IMR-90 (cell line): ENCODE measurements around the gene CDK5. TPM values are rescaled to one million over a fixed set of nuclear protein-coding genes. Genes with fewer than 3 reads are reported as not detected.
A peak's percentile ranks its signal among the peaks of the same experiment; 100 is the strongest.

Experiments
- ATAC-seq: fragments of 200-7000 bp; cut with Tn5 transposase; 2 replicates; pipeline ENCODE4 v1.9.1; 2020; ENCODE audit warnings: low read depth, mild to moderate bottlenecking, moderate library complexity
- BruUV-seq: library from RNA; stranded (reverse); fragments of 400-500 nt; replicated peaks from 2 replicates; lab custom pipeline; 2021; lab: Mats Ljungman, UMichigan
- CTCF ChIA-PET: fragments of 300-600 bp; formaldehyde crosslinking; extraction: SDS; loops from one replicate; lab custom pipeline; 2021; ENCODE audit warnings: antibody characterized with exemption; lab: Yijun Ruan, JAX
- POLR2A ChIA-PET: fragments of 300-600 bp; sonication (Branson Sonifier 250); formaldehyde crosslinking; loops from one replicate; lab custom pipeline; 2022; ENCODE audit warnings: antibody characterized with exemption; ENCODE audit not compliant: unreplicated experiment; lab: Charles Lee
- DNase-seq: peaks from one replicate; pipeline ENCODE4 v3.0.0; 2013
- H2AFZ ChIP-seq: replicated peaks from 2 replicates; pipeline ENCODE3; 2013; ENCODE audit warnings: low read length, mild to moderate bottlenecking; ENCODE audit not compliant: poor library complexity
- H2AK5ac ChIP-seq: 2 replicates; pipeline ENCODE4 v1.6.1; 2013; ENCODE audit warnings: low read depth, low read length, inconsistent platforms
- H2AK9ac ChIP-seq: replicated peaks from 2 replicates; pipeline ENCODE3; 2013; ENCODE audit warnings: mild to moderate bottlenecking, low read depth, low read length, moderate library complexity; ENCODE audit not compliant: poor library complexity
- H2BK120ac ChIP-seq: 2 replicates; pipeline ENCODE4 v1.6.1; 2013; ENCODE audit warnings: low read depth, low read length, inconsistent platforms
- H2BK15ac ChIP-seq: 3 replicates; pipeline ENCODE4 v1.6.1; 2013; ENCODE audit warnings: low read depth, low read length, inconsistent platforms
- H2BK20ac ChIP-seq: 2 replicates; pipeline ENCODE4 v1.6.1; 2013; ENCODE audit warnings: low read depth, mild to moderate bottlenecking, inconsistent platforms, low read length, moderate library complexity
- H2BK5ac ChIP-seq: 2 replicates; pipeline ENCODE4 v1.6.1; 2013; ENCODE audit warnings: mild to moderate bottlenecking, low read depth, low read length, inconsistent platforms; ENCODE audit not compliant: poor library complexity, severe bottlenecking
- H3K14ac ChIP-seq: replicated peaks from 2 replicates; pipeline ENCODE4 v1.6.1; 2013; ENCODE audit warnings: low read depth, low read length, inconsistent platforms
- H3K18ac ChIP-seq: 2 replicates; pipeline ENCODE4 v1.6.1; 2013; ENCODE audit warnings: low read depth, low read length, control low read depth
- H3K23ac ChIP-seq: 2 replicates; pipeline ENCODE4 v1.6.1; 2013; ENCODE audit warnings: low read depth, low read length, inconsistent platforms
- H3K27ac ChIP-seq: 2 replicates; pipeline ENCODE4 v1.5.1; 2013; ENCODE audit warnings: mild to moderate bottlenecking, control low read depth, low read length; ENCODE audit not compliant: insufficient read depth
- H3K27me3 ChIP-seq: 2 replicates; pipeline ENCODE4 v1.6.1; 2013; ENCODE audit warnings: low read length; ENCODE audit not compliant: control insufficient read depth, insufficient read depth
- H3K36me3 ChIP-seq: 2 replicates; pipeline ENCODE4 v1.6.1; 2013; ENCODE audit warnings: low read length, mixed read lengths; ENCODE audit not compliant: control insufficient read depth, insufficient read depth
- H3K4ac ChIP-seq: 2 replicates; pipeline ENCODE4 v1.6.1; 2013; ENCODE audit warnings: low read depth, low read length, inconsistent platforms
- H3K4me1 ChIP-seq: 2 replicates; pipeline ENCODE4 v1.6.1; 2013; ENCODE audit warnings: low read length, mixed read lengths; ENCODE audit not compliant: control insufficient read depth, insufficient read depth
- H3K4me2 ChIP-seq: 2 replicates; pipeline ENCODE4 v1.6.1; 2013; ENCODE audit warnings: low read depth, mild to moderate bottlenecking, control low read depth, low read length, moderate library complexity
- H3K4me3 ChIP-seq: 2 replicates; pipeline ENCODE4 v1.5.1; 2013; ENCODE audit warnings: low read depth, mild to moderate bottlenecking, control low read depth, low read length, moderate library complexity; ENCODE audit not compliant: insufficient read depth
- H3K56ac ChIP-seq: 2 replicates; pipeline ENCODE4 v1.6.1; 2013; ENCODE audit warnings: low read length, inconsistent platforms; ENCODE audit not compliant: insufficient read depth; ENCODE audit errors: extremely low read depth
- H3K79me1 ChIP-seq, 2 experiments: 2 replicates each; pipeline ENCODE4 v1.6.1; 2013; ENCODE audit warnings: low read length in 2 of 2, inconsistent platforms in 1 of 2, low read depth in 1 of 2
- H3K9ac ChIP-seq: 2 replicates; pipeline ENCODE4 v1.6.1; 2013; ENCODE audit warnings: low read depth, low read length, control low read depth
- H3K9me1 ChIP-seq: 2 replicates; pipeline ENCODE4 v1.6.1; 2013; ENCODE audit warnings: low read length, inconsistent platforms; ENCODE audit not compliant: insufficient read depth
- H3K9me3 ChIP-seq: 2 replicates; pipeline ENCODE4 v1.6.1; 2013; ENCODE audit warnings: low read length; ENCODE audit not compliant: control insufficient read depth, insufficient read depth
- H4K20me1 ChIP-seq: 2 replicates; pipeline ENCODE4 v1.6.1; 2013; ENCODE audit warnings: low read length, inconsistent platforms; ENCODE audit not compliant: insufficient read depth
- H4K5ac ChIP-seq: 2 replicates; pipeline ENCODE4 v1.6.1; 2013; ENCODE audit warnings: mild to moderate bottlenecking, low read depth, low read length, control low read depth
- H4K8ac ChIP-seq, 2 experiments: 2 replicates each; pipeline ENCODE4 v1.6.1; 2013; ENCODE audit warnings: low read depth in 2 of 2, low read length in 2 of 2, control low read depth in 1 of 2, inconsistent platforms in 1 of 2
- H4K91ac ChIP-seq: 2 replicates; pipeline ENCODE4 v1.6.1; 2013; ENCODE audit warnings: low read depth, low read length, inconsistent platforms; ENCODE audit not compliant: insufficient read depth
- BHLHE40 ChIP-seq: fragments of 150-350 bp; IDR thresholded peaks from 2 replicates; pipeline ENCODE4 v1.6.1; 2016; ENCODE audit warnings: mild to moderate bottlenecking, low read depth, low read length
- CHD1 ChIP-seq: IDR thresholded peaks from 2 replicates; pipeline ENCODE4 v1.6.1; 2012; ENCODE audit warnings: low read depth, low read length, improper control_type of control experiment
- FOS ChIP-seq: fragments of 150-350 bp; IDR thresholded peaks from 2 replicates; pipeline ENCODE4 v1.6.1; 2016; ENCODE audit warnings: low read depth, low read length
- MAZ ChIP-seq: IDR thresholded peaks from 2 replicates; pipeline ENCODE4 v1.6.1; 2012; ENCODE audit warnings: low read depth, mild to moderate bottlenecking, low read length, improper control_type of control experiment, moderate library complexity, borderline replicate concordance
- POLR2A ChIP-seq: IDR thresholded peaks from 2 replicates; pipeline ENCODE4 v1.6.1; 2012; ENCODE audit warnings: mild to moderate bottlenecking, low read depth, low read length
- RAD21 ChIP-seq: IDR thresholded peaks from 2 replicates; pipeline ENCODE4 v1.6.1; 2012; ENCODE audit warnings: low read length, improper control_type of control experiment
- RFX5 ChIP-seq: IDR thresholded peaks from 2 replicates; pipeline ENCODE4 v1.8.0; 2012; ENCODE audit warnings: low read depth, mild to moderate bottlenecking, low read length, moderate library complexity
- WGBS, 2 experiments: methylation state at CpG; one replicate each; pipeline versions ENCODE4 v1.1.5 to v1.1.7; 2013; ENCODE audit warnings: missing lambda C conversion rate in 2 of 2; ENCODE audit not compliant: insufficient read length in 1 of 2; ENCODE audit errors: extremely low coverage in 2 of 2; 5-methylcytosine and 5-hydroxymethylcytosine counted together
- dilution Hi-C: fragments of 300-500 bp; cut with HindIII; formaldehyde crosslinking; loops from one replicate; pipeline ENCODE4 v1.14.3; 2018; ENCODE audit warnings: low sequenced_read_pairs; ENCODE audit not compliant: unreplicated experiment
- in situ Hi-C: fragments of 300-500 bp; cut with MboI; formaldehyde crosslinking; loops from 3 replicates; pipeline ENCODE4 v1.14.3; 2019; ENCODE audit warnings: low sequenced_read_pairs, inconsistent platforms, mixed read lengths
- intact Hi-C: fragments of 100-400 bp; cut with micrococcal nuclease; formaldehyde crosslinking; loops from 2 replicates; pipeline ENCODE4 v1.10.0; 2022
- polyA plus RNA-seq, 3 experiments: library from polyadenylated mRNA; depleted of rRNA; stranded (reverse); fragments of >200 nt; gene quantifications; 2 replicates each; pipeline ENCODE4 v1.2.3, GENCODE V29; 2012; ENCODE audit warnings: low replicate concordance in 1 of 3
- total RNA-seq: library from RNA; depleted of rRNA; stranded (reverse); fragments of >200 nt; gene quantifications from 2 replicates; pipeline ENCODE4 v1.2.3, GENCODE V29; 2012

The CDK5 gene
- total and polyA plus RNA-seq, 2 of the 4 experiments (the other 2 are of a cell fraction): 22.4 to 34.8 TPM

GRCh38 chr7:151038951-151039849, 18.5 kb downstream of the CDK5 start:
- 0 out of 2 replicates have a peak overlapping the region, but pooled peaks have one; percentile 5 for H3K18ac ChIP-seq
- peaks cover 18% of the 10 kb centered on the region for H3K9me1 ChIP-seq
- peak overlapping the region; percentile 77 for H2BK120ac ChIP-seq
- DNase-seq (peak; percentile 91), ATAC-seq (peak; percentile 93)
- H4K8ac ChIP-seq: peak overlapping the region; percentile 16 to 61; a peak in 2 of 4 replicates
- WGBS, 2 experiments: 40% methylated on average over 2 of the region's 12 CpGs; no CpG with 5 or more reads in 1 of the 2 experiments
- H4K91ac ChIP-seq: peak overlapping the region; percentile 72
- H2AFZ ChIP-seq: peak overlapping the region; percentile 84
- peak overlapping the region; percentile 77 for H3K4ac ChIP-seq
- intact Hi-C loops: no loop called here
- H3K79me1 ChIP-seq: peaks cover 0 to 12% of the 10 kb centered on the region in 2 experiments; a peak in 1 of 4 replicates
- peak overlapping the region; percentile 21; the same call in 2 of the 3 replicates for H2BK15ac ChIP-seq
- ChIA-PET CTCF (interaction anchor here (0.8 to 1.3 kb wide), 3 partner anchors 46 to 77 kb away, joined by 3 to 4 read pairs (median 3); no protein-coding TSS in a partner anchor), POLR2A (no interaction called here)
- H2BK20ac ChIP-seq: peak overlapping the region; percentile 10; the same call in 1 of the 2 replicates
- in situ Hi-C loops: no loop called here
- TF ChIP-seq FOS (peak; percentile 77), RFX5 (no peak), RAD21 (peak; percentile 13; the same call in 1 of the 2 replicates), CHD1 (0 out of 2 replicates have a peak, but pooled peaks have one; percentile 43), POLR2A (peak; percentile 88), BHLHE40 (no peak), MAZ (peak; percentile 77)
- H3K14ac ChIP-seq: peak overlapping the region; percentile 64
- peak overlapping the region; percentile 36 for H2AK5ac ChIP-seq
- no TSS peak for BruUV-seq
- H2AK9ac ChIP-seq: peak overlapping the region; percentile 92
- peaks cover 37% of the 10 kb centered on the region for H3K36me3 ChIP-seq
- peaks cover 8% of the 10 kb centered on the region for H4K20me1 ChIP-seq
- no peak overlapping the region for H3K4me3 ChIP-seq
- H4K5ac ChIP-seq: no peak overlapping the region
- H2BK5ac ChIP-seq: peak overlapping the region; percentile 69
- H3K56ac ChIP-seq: no peak overlapping the region
- peak overlapping the region; percentile 18; the same call in 1 of the 2 replicates for H3K9ac ChIP-seq
- H3K27ac ChIP-seq: peak overlapping the region; percentile 24; the same call in 1 of the 2 replicates
- no peaks in the 10 kb centered on the region for H3K9me3 ChIP-seq
- 0 out of 2 replicates have a peak overlapping the region, but pooled peaks have one; percentile 56 for H3K23ac ChIP-seq
- dilution Hi-C loops: no loop called here
- H3K27me3 ChIP-seq: no peaks in the 10 kb centered on the region
- 0 out of 2 replicates have a peak overlapping the region, but pooled peaks have one; percentile 0 for H3K4me2 ChIP-seq
- H3K4me1 ChIP-seq: peaks cover 17% of the 10 kb centered on the region
